K562 (cell line): ENCODE measurements around the gene CRPPA. TPM values are rescaled to one million over a fixed set of nuclear protein-coding genes. Genes with fewer than 3 reads are reported as not detected.

Source experiments
- ATF3 ChIP-seq, 2 experiments: fragments of 450-650 bp in 1 of 2; sonication (generic) in 1 of 2; formaldehyde crosslinking in 1 of 2; IDR thresholded peaks in 1 of 2; conservative IDR thresholded peaks in 1 of 2; 2 replicates each; pipeline versions ENCODE4 v1.6.1 to v1.8.1; 2016 to 2023; ENCODE audit warnings: mild to moderate bottlenecking in 2 of 2, moderate library complexity in 2 of 2, inconsistent platforms in 1 of 2, missing genetic modification reagents in 1 of 2
- HDAC2 ChIP-seq: fragments of 450-650 bp; IDR thresholded peaks from 2 replicates; pipeline ENCODE4 v1.6.1; 2016; ENCODE audit warnings: mild to moderate bottlenecking
- NFE2 ChIP-seq: IDR thresholded peaks from 2 replicates; pipeline ENCODE4 v1.6.1; 2014; ENCODE audit warnings: antibody characterized with exemption, low read depth
- POLR2AphosphoS5 ChIP-seq: IDR thresholded peaks from 2 replicates; pipeline ENCODE4 v1.6.1; 2011; ENCODE audit warnings: mild to moderate bottlenecking, low read depth, low read length, moderate library complexity; ENCODE audit not compliant: control insufficient read depth, insufficient read depth
- RBM17 ChIP-seq: fragments of 200-400 bp; formaldehyde crosslinking; IDR thresholded peaks from 2 replicates; pipeline ENCODE4 v1.6.1; 2017; ENCODE audit warnings: low read depth, mild to moderate bottlenecking, low read length, borderline replicate concordance
- SMARCE1 ChIP-seq: fragments of 450-650 bp; IDR thresholded peaks from 2 replicates; pipeline ENCODE4 v1.7.1; 2016; ENCODE audit warnings: mild to moderate bottlenecking
- SOX6 ChIP-seq: fragments of 450-650 bp; IDR thresholded peaks from 2 replicates; pipeline ENCODE4 v1.6.1; 2014; ENCODE audit warnings: mild to moderate bottlenecking
- TSC22D4 ChIP-seq: fragments of 450-650 bp; IDR thresholded peaks from 2 replicates; pipeline ENCODE4 v1.6.1; 2016; ENCODE audit warnings: missing genetic modification characterization, missing biosample characterization, control low read depth
- ZNF140 ChIP-seq: fragments of 250-450 bp; sonication (Bioruptor Pico); IDR thresholded peaks from 2 replicates; pipeline ENCODE4 v1.8.0; 2021; ENCODE audit warnings: moderate library complexity, mild to moderate bottlenecking, inconsistent platforms
- ZNF280A ChIP-seq: fragments of 450-650 bp; IDR thresholded peaks from 2 replicates; pipeline ENCODE4 v1.6.1; 2018; ENCODE audit warnings: mild to moderate bottlenecking, low read depth; ENCODE audit not compliant: partially characterized antibody
- ZNF311 ChIP-seq: fragments of 250-450 bp; sonication (Bioruptor Pico); IDR thresholded peaks from 2 replicates; pipeline ENCODE4 v1.4.0; 2020; ENCODE audit warnings: mild to moderate bottlenecking, moderate library complexity
- ZNF561 ChIP-seq: fragments of 450-650 bp; formaldehyde crosslinking; conservative IDR thresholded peaks from 2 replicates; pipeline ENCODE4 v1.4.0; 2020; ENCODE audit warnings: mild to moderate bottlenecking, moderate library complexity
- polyA plus RNA-seq, 8 experiments: library from polyadenylated mRNA; depleted of rRNA in 4 of 8; stranded (reverse) in 5 of 8; unstranded in 3 of 8; fragments of >200 nt; fragmentation: Nextera tagmentation in 2 of 8; fragmentation: Illumina TruSeq in 1 of 8; extraction: Ambion mirVana in 2 of 8; extraction: Trizol in 1 of 8; gene quantifications; 2 replicates each; pipeline versions ENCODE4 v1.2.1 to v1.2.3, GENCODE V29; 2011 to 2014; ENCODE audit warnings: inconsistent platforms in 1 of 8, missing spikeins in 1 of 8
- total RNA-seq, 7 experiments: library from RNA; depleted of rRNA in 6 of 7; stranded (reverse); fragments of >200 nt in 6 of 7; fragmentation: Illumina TruSeq in 2 of 7; extraction: Trizol in 2 of 7; gene quantifications; 2 replicates each; pipeline versions ENCODE4 v1.2.1 to v1.2.3, GENCODE V29; 2011 to 2021; ENCODE audit warnings: low replicate concordance in 1 of 7
- TF ChIP-seq, protein P1 (sequence below): sonication (generic); formaldehyde crosslinking; IDR thresholded peaks from 2 replicates; pipeline ENCODE4 v1.8.0; 2022; ENCODE audit warnings: mild to moderate bottlenecking, missing genetic modification reagents
- TF ChIP-seq, protein P2 (sequence below): sonication (generic); formaldehyde crosslinking; IDR thresholded peaks from 2 replicates; pipeline ENCODE4 v1.8.0; 2022; ENCODE audit warnings: mild to moderate bottlenecking, missing genetic modification reagents
- TF ChIP-seq, protein P3 (sequence below): fragments of 450-650 bp; formaldehyde crosslinking; IDR thresholded peaks from 2 replicates; pipeline ENCODE4 v1.4.0; 2020; ENCODE audit warnings: mild to moderate bottlenecking, moderate library complexity
- TF ChIP-seq, protein P4 (sequence below): sonication (generic); formaldehyde crosslinking; IDR thresholded peaks from 2 replicates; pipeline ENCODE4 v1.9.0; 2022; ENCODE audit warnings: mild to moderate bottlenecking, missing genetic modification reagents

CRPPA gene
- total and polyA plus RNA-seq, 9 of the 15 experiments (the other 6 are each of a cell fraction or from before 2014, with no cell fraction given) = 3.9 to 14.4 (median 7.8) TPM

DNA sequence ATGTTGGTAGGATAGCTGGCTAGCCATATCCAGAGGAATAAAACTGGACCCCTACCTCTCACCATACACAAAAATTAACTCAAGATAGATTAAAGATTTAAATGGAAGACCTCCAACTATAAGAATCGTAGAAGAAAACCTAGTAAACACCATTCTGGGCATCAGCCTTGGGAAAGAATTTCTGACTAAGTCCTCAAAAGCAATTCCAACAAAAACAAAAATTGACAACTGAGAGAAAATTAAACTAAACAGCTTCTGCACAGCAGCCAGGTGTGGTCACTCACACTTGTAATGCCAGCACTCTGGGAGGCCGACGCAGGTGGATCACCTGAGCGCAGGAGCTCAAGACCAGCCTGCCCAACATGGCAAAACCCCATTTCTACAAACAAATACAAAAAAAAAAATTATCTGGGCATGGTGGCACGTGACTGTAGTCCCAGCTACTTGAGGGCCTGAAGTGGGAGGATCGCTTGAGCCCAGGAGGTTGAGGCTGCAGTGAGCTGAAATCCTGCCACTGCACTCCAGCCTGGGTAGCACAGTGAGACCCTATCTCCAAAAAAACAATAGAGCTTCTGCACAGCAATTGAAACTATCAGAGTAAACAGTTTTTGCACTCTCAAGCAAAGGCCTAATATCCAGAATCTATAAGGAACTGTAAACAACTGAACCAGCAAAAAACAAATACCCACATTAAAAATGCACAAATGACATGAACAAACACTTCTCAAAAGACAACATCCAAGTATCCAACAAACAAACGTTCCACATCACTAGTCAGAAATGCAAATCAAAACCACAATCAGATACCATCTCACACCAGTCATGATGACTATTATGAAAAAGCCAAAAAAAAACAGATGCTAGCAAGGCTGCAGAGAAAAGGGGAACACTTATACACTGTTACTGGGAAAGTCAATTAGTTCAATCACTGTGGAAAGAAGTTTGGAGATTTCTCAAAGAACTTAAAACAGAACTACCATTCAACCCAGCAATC lies 4.8 kb downstream of the CRPPA start (continued):
- TF ChIP-seq ZNF140 (CRISPR knock-in tag) = no peak
- peak; percentile 97 for TF ChIP-seq NFE2
- TF ChIP-seq, protein P1, sequence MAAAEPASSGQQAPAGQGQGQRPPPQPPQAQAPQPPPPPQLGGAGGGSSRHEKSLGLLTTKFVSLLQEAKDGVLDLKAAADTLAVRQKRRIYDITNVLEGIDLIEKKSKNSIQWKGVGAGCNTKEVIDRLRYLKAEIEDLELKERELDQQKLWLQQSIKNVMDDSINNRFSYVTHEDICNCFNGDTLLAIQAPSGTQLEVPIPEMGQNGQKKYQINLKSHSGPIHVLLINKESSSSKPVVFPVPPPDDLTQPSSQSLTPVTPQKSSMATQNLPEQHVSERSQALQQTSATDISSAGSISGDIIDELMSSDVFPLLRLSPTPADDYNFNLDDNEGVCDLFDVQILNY = no peak
- TF ChIP-seq, protein P2, sequence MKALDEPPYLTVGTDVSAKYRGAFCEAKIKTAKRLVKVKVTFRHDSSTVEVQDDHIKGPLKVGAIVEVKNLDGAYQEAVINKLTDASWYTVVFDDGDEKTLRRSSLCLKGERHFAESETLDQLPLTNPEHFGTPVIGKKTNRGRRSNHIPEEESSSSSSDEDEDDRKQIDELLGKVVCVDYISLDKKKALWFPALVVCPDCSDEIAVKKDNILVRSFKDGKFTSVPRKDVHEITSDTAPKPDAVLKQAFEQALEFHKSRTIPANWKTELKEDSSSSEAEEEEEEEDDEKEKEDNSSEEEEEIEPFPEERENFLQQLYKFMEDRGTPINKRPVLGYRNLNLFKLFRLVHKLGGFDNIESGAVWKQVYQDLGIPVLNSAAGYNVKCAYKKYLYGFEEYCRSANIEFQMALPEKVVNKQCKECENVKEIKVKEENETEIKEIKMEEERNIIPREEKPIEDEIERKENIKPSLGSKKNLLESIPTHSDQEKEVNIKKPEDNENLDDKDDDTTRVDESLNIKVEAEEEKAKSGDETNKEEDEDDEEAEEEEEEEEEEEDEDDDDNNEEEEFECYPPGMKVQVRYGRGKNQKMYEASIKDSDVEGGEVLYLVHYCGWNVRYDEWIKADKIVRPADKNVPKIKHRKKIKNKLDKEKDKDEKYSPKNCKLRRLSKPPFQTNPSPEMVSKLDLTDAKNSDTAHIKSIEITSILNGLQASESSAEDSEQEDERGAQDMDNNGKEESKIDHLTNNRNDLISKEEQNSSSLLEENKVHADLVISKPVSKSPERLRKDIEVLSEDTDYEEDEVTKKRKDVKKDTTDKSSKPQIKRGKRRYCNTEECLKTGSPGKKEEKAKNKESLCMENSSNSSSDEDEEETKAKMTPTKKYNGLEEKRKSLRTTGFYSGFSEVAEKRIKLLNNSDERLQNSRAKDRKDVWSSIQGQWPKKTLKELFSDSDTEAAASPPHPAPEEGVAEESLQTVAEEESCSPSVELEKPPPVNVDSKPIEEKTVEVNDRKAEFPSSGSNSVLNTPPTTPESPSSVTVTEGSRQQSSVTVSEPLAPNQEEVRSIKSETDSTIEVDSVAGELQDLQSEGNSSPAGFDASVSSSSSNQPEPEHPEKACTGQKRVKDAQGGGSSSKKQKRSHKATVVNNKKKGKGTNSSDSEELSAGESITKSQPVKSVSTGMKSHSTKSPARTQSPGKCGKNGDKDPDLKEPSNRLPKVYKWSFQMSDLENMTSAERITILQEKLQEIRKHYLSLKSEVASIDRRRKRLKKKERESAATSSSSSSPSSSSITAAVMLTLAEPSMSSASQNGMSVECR (CRISPR knock-in tag) = no peak
- no peak for TF ChIP-seq ZNF561 (CRISPR knock-in tag)
- TF ChIP-seq ZNF311 = no peak
- TF ChIP-seq, protein P3, sequence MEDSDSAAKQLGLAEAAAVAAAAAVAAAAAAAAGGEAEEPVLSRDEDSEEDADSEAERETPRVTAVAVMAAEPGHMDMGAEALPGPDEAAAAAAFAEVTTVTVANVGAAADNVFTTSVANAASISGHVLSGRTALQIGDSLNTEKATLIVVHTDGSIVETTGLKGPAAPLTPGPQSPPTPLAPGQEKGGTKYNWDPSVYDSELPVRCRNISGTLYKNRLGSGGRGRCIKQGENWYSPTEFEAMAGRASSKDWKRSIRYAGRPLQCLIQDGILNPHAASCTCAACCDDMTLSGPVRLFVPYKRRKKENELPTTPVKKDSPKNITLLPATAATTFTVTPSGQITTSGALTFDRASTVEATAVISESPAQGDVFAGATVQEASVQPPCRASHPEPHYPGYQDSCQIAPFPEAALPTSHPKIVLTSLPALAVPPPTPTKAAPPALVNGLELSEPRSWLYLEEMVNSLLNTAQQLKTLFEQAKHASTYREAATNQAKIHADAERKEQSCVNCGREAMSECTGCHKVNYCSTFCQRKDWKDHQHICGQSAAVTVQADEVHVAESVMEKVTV (CRISPR knock-in tag) = no peak
- TF ChIP-seq ATF3 (IDR thresholded peaks at IDR 0.05) = peak; percentile 45; the same call in 1 of the 2 replicates
- no peak for TF ChIP-seq ATF3 (CRISPR knock-in tag; conservative IDR thresholded peaks at IDR 0.05)
- no peak for TF ChIP-seq RBM17
- no peak for TF ChIP-seq POLR2AphosphoS5
- peak; percentile 96 for TF ChIP-seq SMARCE1
- TF ChIP-seq HDAC2 = peak; percentile 82; the same call in 1 of the 2 replicates
- TF ChIP-seq TSC22D4 (tag) = no peak
- TF ChIP-seq, protein P4, sequence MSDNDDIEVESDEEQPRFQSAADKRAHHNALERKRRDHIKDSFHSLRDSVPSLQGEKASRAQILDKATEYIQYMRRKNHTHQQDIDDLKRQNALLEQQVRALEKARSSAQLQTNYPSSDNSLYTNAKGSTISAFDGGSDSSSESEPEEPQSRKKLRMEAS (CRISPR knock-in tag) = no peak
- TF ChIP-seq ZNF280A = no peak
- peak; percentile 93 for TF ChIP-seq SOX6
